ENCODE results near the gene SFT2D2.

The SFT2D2 gene

GRCh38 chr1:168252204-168252733, 26.5 kb downstream of the SFT2D2 start:
- no peak for DNase-seq (ENCODE audit: low read depth)
- H3K4me3 ChIP-seq (ENCODE audit: low read length), result no peak overlapping the region
- no peak for TF ChIP-seq CTCF (conservative IDR thresholded peaks at IDR 0.05; ENCODE audit: low read length)

- TF ChIP-seq CTCF (conservative IDR thresholded peaks at IDR 0.05; ENCODE audit: low read length), result no peak
- no peak for DNase-seq (ENCODE audit: low read depth)
- H3K4me3 ChIP-seq (ENCODE audit: low read length), result no peak overlapping the region
Measured at GRCh38 chr1:168256164-168256563, 30.4 kb downstream of the SFT2D2 start.

- no peak for DNase-seq (ENCODE audit: low read depth)
- TF ChIP-seq CTCF (conservative IDR thresholded peaks at IDR 0.05; ENCODE audit: low read length), result no peak
- no peak overlapping the region for H3K4me3 ChIP-seq (ENCODE audit: low read length)
Measured at GRCh38 chr1:168257397-168257796, 31.6 kb downstream of the SFT2D2 start.

GRCh38 chr1:168259567-168259966, 33.8 kb downstream of the SFT2D2 start:
- no peak overlapping the region for H3K4me3 ChIP-seq (ENCODE audit: low read length)
- DNase-seq (ENCODE audit: low read depth), result no peak
- no peak for TF ChIP-seq CTCF (conservative IDR thresholded peaks at IDR 0.05; ENCODE audit: low read length)

- no peak for DNase-seq (ENCODE audit: low read depth)
- H3K4me3 ChIP-seq (ENCODE audit: low read length), result no peak overlapping the region
- no peak for TF ChIP-seq CTCF (conservative IDR thresholded peaks at IDR 0.05; ENCODE audit: low read length)
Measured at GRCh38 chr1:168260393-168260792, 34.6 kb downstream of the SFT2D2 start.

- no peak for TF ChIP-seq CTCF (conservative IDR thresholded peaks at IDR 0.05; ENCODE audit: low read length)
- H3K4me3 ChIP-seq (ENCODE audit: low read length), result no peak overlapping the region
- DNase-seq (ENCODE audit: low read depth), result peak; percentile 79
Measured at GRCh38 chr1:168261390-168261789, 35.6 kb downstream of the SFT2D2 start.

GRCh38 chr1:168263130-168263529, 37.3 kb downstream of the SFT2D2 start:
- no peak for TF ChIP-seq CTCF (conservative IDR thresholded peaks at IDR 0.05; ENCODE audit: low read length)
- H3K4me3 ChIP-seq (ENCODE audit: low read length), result no peak overlapping the region
- DNase-seq (ENCODE audit: low read depth), result no peak
